Sigmoid colon (tissue), 7 donors: Measurements from ENCODE around the gene ARF3. TPM values are rescaled to one million over a fixed set of nuclear protein-coding genes. Genes with fewer than 3 reads are reported as not detected.

Experiments used
- DNase-seq: peaks from one replicate; pipeline ENCODE4 v3.0.0-alpha.2; 2019
- H3K27ac ChIP-seq, 4 donors: fragments of 200-600 bp; sonication (generic); one replicate each; pipeline ENCODE4 v1.5.1; 2016 to 2019; ENCODE audit warnings: mild to moderate bottlenecking in 1 of 4
- H3K27me3 ChIP-seq, 3 donors: fragments of 200-600 bp; sonication (generic); one replicate each; pipeline ENCODE4 v1.5.1; 2019; ENCODE audit warnings: mild to moderate bottlenecking in 1 of 3
- H3K36me3 ChIP-seq, 4 donors: fragments of 200-600 bp; sonication (generic); one replicate each; pipeline ENCODE4 v1.5.1; 2016 to 2019
- H3K4me1 ChIP-seq, 4 donors: fragments of 200-600 bp; sonication (generic); one replicate each; pipeline ENCODE4 v1.5.1; 2017 to 2019
- H3K4me3 ChIP-seq, 4 donors: fragments of 200-600 bp; sonication (generic); one replicate each; pipeline ENCODE4 v1.5.1; 2017 to 2019; ENCODE audit warnings: mild to moderate bottlenecking in 2 of 4, moderate library complexity in 1 of 4
- H3K9me3 ChIP-seq, 4 donors: fragments of 200-600 bp in 3 of 4; sonication (generic) in 3 of 4; one replicate each; pipeline versions ENCODE4 v1.5.1 to v1.6.1; 2013 to 2019
- EP300 ChIP-seq, 4 donors: sonication (generic); formaldehyde crosslinking; IDR thresholded peaks; one replicate each; pipeline ENCODE4 v1.6.1; 2017; ENCODE audit warnings: antibody characterized with exemption in 4 of 4
- POLR2A ChIP-seq, 2 donors: fragments of 450-650 bp; IDR thresholded peaks; one replicate each; pipeline ENCODE4 v1.6.1; 2016; ENCODE audit warnings: antibody characterized with exemption in 2 of 2, mild to moderate bottlenecking in 2 of 2, moderate library complexity in 2 of 2
- POLR2AphosphoS5 ChIP-seq, 4 donors: sonication (generic); formaldehyde crosslinking; IDR thresholded peaks; one replicate each; pipeline ENCODE4 v1.6.1; 2017; ENCODE audit warnings: antibody characterized with exemption in 4 of 4
- WGBS, 2 donors: extraction: QIAGEN DNeasy Blood & Tissue Kit; methylation state at CpG; one replicate each; pipeline ENCODE4 v1.1.7; 2013; 5-methylcytosine and 5-hydroxymethylcytosine counted together
- intact Hi-C: fragments of 100-400 bp; cut with DNase I; formaldehyde crosslinking; loops from one replicate; pipeline ENCODE4 v1.15.1; 2023
- polyA plus RNA-seq, 3 donors: library from polyadenylated mRNA; stranded (reverse); fragments of 200-250 nt; gene quantifications; one replicate each; pipeline ENCODE4 v1.2.3, GENCODE V29; 2013
- total RNA-seq, 4 donors: library from RNA; depleted of rRNA; stranded (reverse); fragments of >200 nt; gene quantifications; one replicate each; pipeline ENCODE4 v1.1.0, GENCODE V29; 2016
- TF ChIP-seq, protein P1 (sequence below), 4 experiments: fragments of 450-650 bp in 3 of 4; fragments of 200-600 bp in 1 of 4; IDR thresholded peaks; one replicate each; pipeline ENCODE4 v1.5.1; 2016 to 2019; ENCODE audit warnings: antibody characterized with exemption in 4 of 4, mild to moderate bottlenecking in 3 of 4, moderate library complexity in 2 of 4
- donor health status: healthy with polysubstance abuse.
- donor health status: Bipolar disorder and iron deficiency.
- donor health status: healthy.

The ARF3 gene
- total and polyA plus RNA-seq, 7 donors: 37.9 to 161 (median 61.0) TPM

DNA sequence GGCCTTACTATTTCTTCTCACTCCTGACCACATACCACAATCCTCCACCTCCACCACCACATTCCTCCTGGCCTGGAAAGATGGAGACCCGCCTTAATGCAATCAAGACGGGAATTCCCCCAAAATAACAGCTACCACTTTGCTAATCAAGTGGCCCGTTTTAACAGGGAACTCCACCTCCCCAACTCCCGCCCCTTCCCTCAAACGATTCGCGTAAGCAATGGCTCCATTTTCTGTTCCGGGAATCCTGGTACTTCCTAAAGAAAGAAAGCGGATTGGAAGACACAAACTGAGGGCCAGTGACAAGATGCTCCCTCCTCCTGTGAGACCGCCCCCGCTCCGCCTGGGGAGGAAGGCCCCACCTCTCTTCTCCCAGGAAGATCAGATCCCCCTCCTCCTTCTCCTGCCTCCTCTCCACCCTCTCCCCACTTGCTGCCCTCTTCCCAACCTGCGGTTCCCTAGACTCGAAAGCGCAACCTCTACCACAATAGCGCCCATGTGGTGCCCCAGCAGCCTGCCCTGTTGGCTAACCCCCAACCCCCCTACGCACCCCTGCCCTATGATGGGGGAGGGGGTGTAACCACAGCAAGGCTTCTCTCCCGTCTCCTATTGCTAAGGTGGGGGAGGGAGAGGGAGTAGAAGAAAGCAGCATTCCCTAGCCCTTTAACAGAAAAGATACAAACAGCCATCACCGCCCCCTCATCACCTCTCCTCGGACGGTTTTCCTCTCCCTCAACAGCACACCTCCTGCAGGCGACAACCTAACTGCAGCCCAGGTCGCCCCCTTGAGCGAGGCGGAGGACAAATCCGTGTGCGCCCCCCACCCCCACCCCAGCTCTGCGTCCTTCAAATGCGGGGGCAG is 777 bp downstream of the ARF3 start:
- TF ChIP-seq, protein P1, sequence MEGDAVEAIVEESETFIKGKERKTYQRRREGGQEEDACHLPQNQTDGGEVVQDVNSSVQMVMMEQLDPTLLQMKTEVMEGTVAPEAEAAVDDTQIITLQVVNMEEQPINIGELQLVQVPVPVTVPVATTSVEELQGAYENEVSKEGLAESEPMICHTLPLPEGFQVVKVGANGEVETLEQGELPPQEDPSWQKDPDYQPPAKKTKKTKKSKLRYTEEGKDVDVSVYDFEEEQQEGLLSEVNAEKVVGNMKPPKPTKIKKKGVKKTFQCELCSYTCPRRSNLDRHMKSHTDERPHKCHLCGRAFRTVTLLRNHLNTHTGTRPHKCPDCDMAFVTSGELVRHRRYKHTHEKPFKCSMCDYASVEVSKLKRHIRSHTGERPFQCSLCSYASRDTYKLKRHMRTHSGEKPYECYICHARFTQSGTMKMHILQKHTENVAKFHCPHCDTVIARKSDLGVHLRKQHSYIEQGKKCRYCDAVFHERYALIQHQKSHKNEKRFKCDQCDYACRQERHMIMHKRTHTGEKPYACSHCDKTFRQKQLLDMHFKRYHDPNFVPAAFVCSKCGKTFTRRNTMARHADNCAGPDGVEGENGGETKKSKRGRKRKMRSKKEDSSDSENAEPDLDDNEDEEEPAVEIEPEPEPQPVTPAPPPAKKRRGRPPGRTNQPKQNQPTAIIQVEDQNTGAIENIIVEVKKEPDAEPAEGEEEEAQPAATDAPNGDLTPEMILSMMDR (IDR thresholded peaks at IDR 0.05): no peak
- TF ChIP-seq POLR2A (IDR thresholded peaks at IDR 0.05) (no peak), EP300 (IDR thresholded peaks at IDR 0.05) (peak in 1 of 4 donors; percentile 51), POLR2AphosphoS5 (IDR thresholded peaks at IDR 0.05) (peak in 2 of 4 donors; percentile 37 to 63)

DNA sequence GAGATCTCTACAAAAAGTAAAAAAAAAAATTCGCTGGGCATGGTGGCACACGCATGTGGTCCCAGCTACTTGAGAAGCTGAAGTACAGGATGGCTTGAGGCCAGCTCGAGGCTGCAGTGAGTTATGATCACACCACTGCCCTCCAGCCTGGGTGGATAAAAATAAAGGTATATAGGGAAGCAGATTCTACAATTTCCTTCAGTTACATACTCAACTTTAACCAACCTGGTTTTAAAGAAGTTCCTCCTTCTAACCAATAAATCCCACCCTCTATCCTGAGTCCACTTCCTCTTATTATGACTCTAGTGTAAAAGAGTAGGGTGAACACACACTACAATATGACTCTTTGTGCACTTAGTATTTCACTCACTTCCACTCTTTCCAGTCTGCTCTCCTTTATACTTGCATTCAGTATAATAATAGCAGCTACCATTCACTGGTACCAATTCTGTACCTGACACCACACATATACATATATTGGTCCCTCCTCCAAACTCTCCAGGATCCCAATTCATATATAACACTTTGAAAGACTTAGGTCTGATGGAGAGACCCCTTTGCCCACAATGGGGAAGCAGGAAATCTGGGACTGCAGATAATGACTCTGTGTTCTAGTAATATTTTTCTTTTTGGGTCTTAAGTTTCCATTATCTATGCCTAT is 2.3 kb downstream of the ARF3 start:
- TF ChIP-seq, protein P1 (IDR thresholded peaks at IDR 0.05): no peak
- TF ChIP-seq POLR2A (IDR thresholded peaks at IDR 0.05): no peak
- no peak for TF ChIP-seq POLR2AphosphoS5 (IDR thresholded peaks at IDR 0.05)
- no peak for TF ChIP-seq EP300 (IDR thresholded peaks at IDR 0.05)
- Histone ChIP-seq H3K4me3 (no peak overlapping the region), H3K36me3 (peaks cover 0 to 4% (median 0%) of the 10 kb centered on the region in 4 donors), H3K27me3 (no peaks in the 10 kb centered on the region), H3K9me3 (no peaks in the 10 kb centered on the region), H3K4me1 (peaks cover 0 to 25% (median 15%) of the 10 kb centered on the region in 4 donors), H3K27ac (peak overlapping the region in 2 of 4 donors; percentile 89 to 93)
- no peak for DNase-seq
- WGBS, 2 donors: 60 to 72% methylated on average over 3 of the region's 3 CpGs
- intact Hi-C loops: no loop called here

More for the DNA sequence above, 777 bp downstream of the ARF3 start:
- H3K27me3 ChIP-seq: peaks cover 0 to 6% (median 0%) of the 10 kb centered on the region in 3 donors
- no peaks in the 10 kb centered on the region for H3K9me3 ChIP-seq
- H3K4me1 ChIP-seq: peaks cover 0 to 25% (median 15%) of the 10 kb centered on the region in 4 donors
- intact Hi-C loops: no loop called here
- 1 to 2% methylated on average over 29 of the region's 29 CpGs for WGBS, 2 donors
- peak overlapping the region; percentile 77 to 100 (median 88) for H3K4me3 ChIP-seq
- peaks cover 0 to 4% (median 0%) of the 10 kb centered on the region in 4 donors for H3K36me3 ChIP-seq
- peak overlapping the region; percentile 79 to 93 (median 88) for H3K27ac ChIP-seq
- DNase-seq: peak; percentile 94

DNA sequence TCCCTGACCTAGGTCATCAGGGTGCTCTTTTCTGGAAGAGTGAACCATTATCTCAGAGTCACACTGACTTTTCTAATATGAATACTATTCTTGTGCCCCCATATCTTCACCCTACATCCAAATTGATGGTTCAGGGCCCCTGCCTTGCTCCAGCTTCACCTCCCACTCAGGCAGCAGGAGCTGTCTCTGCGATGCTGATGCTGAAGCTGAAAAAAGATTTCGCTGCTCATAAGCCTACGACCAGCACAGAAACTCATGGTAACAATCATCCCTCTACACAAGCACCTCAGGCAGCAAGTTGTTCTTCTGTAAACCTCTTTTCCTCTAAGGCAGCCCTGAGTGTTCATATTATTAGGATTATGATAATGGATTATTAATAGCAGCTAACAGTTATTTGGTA is 3.2 kb downstream of the ARF3 start:
- no peaks in the 10 kb centered on the region for H3K9me3 ChIP-seq
- WGBS, 2 donors: 97 to 100% methylated on average over 3 of the region's 3 CpGs
- peaks cover 0 to 25% (median 15%) of the 10 kb centered on the region in 4 donors for H3K4me1 ChIP-seq
- H3K27me3 ChIP-seq: no peaks in the 10 kb centered on the region
- no peak for DNase-seq
- H3K27ac ChIP-seq: no peak overlapping the region
- intact Hi-C loops: no loop called here
- H3K36me3 ChIP-seq: peaks cover 0 to 4% (median 0%) of the 10 kb centered on the region in 4 donors
- no peak overlapping the region for H3K4me3 ChIP-seq
- TF ChIP-seq, protein P1 (IDR thresholded peaks at IDR 0.05): no peak
- TF ChIP-seq POLR2AphosphoS5 (IDR thresholded peaks at IDR 0.05) (no peak), POLR2A (IDR thresholded peaks at IDR 0.05) (no peak), EP300 (IDR thresholded peaks at IDR 0.05) (no peak)

DNA sequence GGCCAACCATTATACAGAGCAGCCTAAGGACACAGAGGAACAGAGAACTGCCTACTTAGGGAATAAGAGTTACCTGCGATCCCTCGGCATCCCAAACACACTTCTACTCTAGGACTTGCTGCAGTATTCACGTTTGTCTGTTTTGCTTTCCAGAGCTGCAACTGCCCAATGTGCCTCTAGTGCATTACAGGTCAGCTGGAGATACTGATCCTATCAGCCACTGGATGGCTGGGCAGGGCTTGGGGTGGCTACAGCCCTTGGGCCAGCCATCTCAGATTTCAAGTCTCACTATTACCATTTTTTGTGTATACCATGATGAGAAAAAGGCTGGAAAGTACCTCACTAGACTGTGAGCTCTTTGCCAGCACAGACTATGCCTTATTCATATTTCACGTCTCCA is 4.6 kb downstream of the ARF3 start:
- Histone ChIP-seq H3K9me3 (no peaks in the 10 kb centered on the region), H3K4me1 (peaks cover 0 to 21% (median 13%) of the 10 kb centered on the region in 4 donors), H3K4me3 (no peak overlapping the region), H3K27me3 (no peaks in the 10 kb centered on the region), H3K36me3 (peaks cover 0 to 4% (median 0%) of the 10 kb centered on the region in 4 donors), H3K27ac (no peak overlapping the region)
- no peak for DNase-seq
- no peak for TF ChIP-seq POLR2AphosphoS5 (IDR thresholded peaks at IDR 0.05)
- no peak for TF ChIP-seq POLR2A (IDR thresholded peaks at IDR 0.05)
- TF ChIP-seq, protein P1 (IDR thresholded peaks at IDR 0.05): no peak
- no peak for TF ChIP-seq EP300 (IDR thresholded peaks at IDR 0.05)
- 89 to 93% methylated on average over 4 of the region's 4 CpGs for WGBS, 2 donors
- intact Hi-C loops: no loop called here
